Esophagus mucosa (tissue), 1 donor: Measurements from ENCODE around the gene KAT8. TPM values are rescaled to one million over a fixed set of nuclear protein-coding genes. Genes with fewer than 3 reads are reported as not detected.
"Not testable (repeated sequence)": the region's sequence is repeated elsewhere in the genome, so short reads cannot be mapped to it uniquely, and the experiment has no call there.

Source experiments
- ATAC-seq: fragments of 200-7000 bp; cut with Tn5 transposase; one replicate; pipeline ENCODE4 v1.9.1; 2020
- total RNA-seq: library from RNA; stranded (reverse); gene quantifications from one replicate; pipeline ENCODE4 v1.2.4, GENCODE V29; 2023
- donor health status: DM: yes; HTN: yes; CAD: no.

Gene KAT8
- total RNA-seq, 1 donor from 2014 or later: 25.5 TPM

GRCh38 chr16:31132303-31132979, 15.0 kb downstream of the KAT8 start:
- no peak for ATAC-seq

GRCh38 chr16:31133046-31133501, 15.6 kb downstream of the KAT8 start:
- no peak for ATAC-seq

- no peak for ATAC-seq
Observed at GRCh38 chr16:31134091-31134571, 16.7 kb downstream of the KAT8 start.

- ATAC-seq: peak; percentile 30
Observed at GRCh38 chr16:31134625-31135534, 17.4 kb downstream of the KAT8 start.

GRCh38 chr16:31135535-31136286, 18.2 kb downstream of the KAT8 start, which contains the start of gene PRSS8:
Gene PRSS8 (minus strand): TSS chr16:31135727. CDS start chr16:31135498, 229 bp downstream.
- ATAC-seq: peak; percentile 74

GRCh38 chr16:31136287-31136662, 18.8 kb downstream of the KAT8 start:
- no peak for ATAC-seq

- not testable (repeated sequence) for ATAC-seq
Observed at GRCh38 chr16:31136822-31137499, 19.5 kb downstream of the KAT8 start.

GRCh38 chr16:31138621-31139578, 21.4 kb downstream of the KAT8 start:
- ATAC-seq: peak; percentile 41

- ATAC-seq: not testable (repeated sequence)
Observed at GRCh38 chr16:31141071-31141469, 23.6 kb downstream of the KAT8 start.

GRCh38 chr16:31141489-31142108, 24.1 kb downstream of the KAT8 start:
- peak; percentile 3 for ATAC-seq

GRCh38 chr16:31142109-31143010, 24.9 kb downstream of the KAT8 start:
- peak; percentile 93 for ATAC-seq

GRCh38 chr16:31143011-31143693, 25.7 kb downstream of the KAT8 start:
- ATAC-seq: no peak

- no peak for ATAC-seq
Observed at GRCh38 chr16:31143694-31144148, 26.3 kb downstream of the KAT8 start.

GRCh38 chr16:31144418-31144817, 27.0 kb downstream of the KAT8 start:
- ATAC-seq: not testable (repeated sequence)

GRCh38 chr16:31145398-31145990, 28.0 kb downstream of the KAT8 start:
- no peak for ATAC-seq

- no peak for ATAC-seq
Observed at GRCh38 chr16:31147574-31147973, 30.1 kb downstream of the KAT8 start.

GRCh38 chr16:31148281-31148728, 30.8 kb downstream of the KAT8 start:
- ATAC-seq: peak; percentile 81

GRCh38 chr16:31148896-31149295, 31.4 kb downstream of the KAT8 start:
- no peak for ATAC-seq
